ENCODE measurements around the gene IRF2. TPM values are rescaled to one million over a fixed set of nuclear protein-coding genes. Genes with fewer than 3 reads are reported as not detected.
A peak's percentile ranks its signal among the peaks of the same experiment; 100 is the strongest.

Gene IRF2
- total and polyA plus RNA-seq, 12 donors: 19.0 to 93.1 (median 52.3) TPM

GRCh38 chr4:184504385-184504784 lies 30.0 kb upstream of the IRF2 start:
- WGBS, 4 donors: 86 to 90% (median 87%) methylated on average over 8 to 11 of the region's 11 CpGs
- intact Hi-C loops (cut with DNase I): no loop called here
- Histone ChIP-seq H3K36me3 (replicated peaks in 1 of 2) (no peaks in the 10 kb centered on the region), H3K4me1 (replicated peaks in 1 of 2) (peaks cover 0 to 14% of the 10 kb centered on the region in 2 donors), H3K27me3 (no peaks in the 10 kb centered on the region), H3K9me3 (replicated peaks in 1 of 3) (no peaks in the 10 kb centered on the region), H3K27ac (no peak overlapping the region), H3K4me3 (no peak overlapping the region)
- TF ChIP-seq, protein P1, sequence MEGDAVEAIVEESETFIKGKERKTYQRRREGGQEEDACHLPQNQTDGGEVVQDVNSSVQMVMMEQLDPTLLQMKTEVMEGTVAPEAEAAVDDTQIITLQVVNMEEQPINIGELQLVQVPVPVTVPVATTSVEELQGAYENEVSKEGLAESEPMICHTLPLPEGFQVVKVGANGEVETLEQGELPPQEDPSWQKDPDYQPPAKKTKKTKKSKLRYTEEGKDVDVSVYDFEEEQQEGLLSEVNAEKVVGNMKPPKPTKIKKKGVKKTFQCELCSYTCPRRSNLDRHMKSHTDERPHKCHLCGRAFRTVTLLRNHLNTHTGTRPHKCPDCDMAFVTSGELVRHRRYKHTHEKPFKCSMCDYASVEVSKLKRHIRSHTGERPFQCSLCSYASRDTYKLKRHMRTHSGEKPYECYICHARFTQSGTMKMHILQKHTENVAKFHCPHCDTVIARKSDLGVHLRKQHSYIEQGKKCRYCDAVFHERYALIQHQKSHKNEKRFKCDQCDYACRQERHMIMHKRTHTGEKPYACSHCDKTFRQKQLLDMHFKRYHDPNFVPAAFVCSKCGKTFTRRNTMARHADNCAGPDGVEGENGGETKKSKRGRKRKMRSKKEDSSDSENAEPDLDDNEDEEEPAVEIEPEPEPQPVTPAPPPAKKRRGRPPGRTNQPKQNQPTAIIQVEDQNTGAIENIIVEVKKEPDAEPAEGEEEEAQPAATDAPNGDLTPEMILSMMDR (IDR thresholded peaks at IDR 0.05): no peak
- TF ChIP-seq POLR2A (IDR thresholded peaks at IDR 0.05): no peak
- no peak for DNase-seq

GRCh38 chr4:184503869-184504300 lies 29.5 kb upstream of the IRF2 start:
- Histone ChIP-seq H3K4me3 (no peak overlapping the region), H3K9me3 (replicated peaks in 1 of 3) (no peaks in the 10 kb centered on the region), H3K27ac (no peak overlapping the region), H3K4me1 (replicated peaks in 1 of 2) (peaks cover 0 to 14% of the 10 kb centered on the region in 2 donors), H3K27me3 (no peaks in the 10 kb centered on the region), H3K36me3 (replicated peaks in 1 of 2) (no peaks in the 10 kb centered on the region)
- DNase-seq: peak in 1 of 7 donors; percentile 60
- intact Hi-C loops (cut with DNase I): no loop called here
- TF ChIP-seq, protein P1 (IDR thresholded peaks at IDR 0.05): no peak
- TF ChIP-seq POLR2A (IDR thresholded peaks at IDR 0.05): no peak
- WGBS, 4 donors: 62 to 67% (median 67%) methylated on average over 8 of the region's 8 CpGs

DNA sequence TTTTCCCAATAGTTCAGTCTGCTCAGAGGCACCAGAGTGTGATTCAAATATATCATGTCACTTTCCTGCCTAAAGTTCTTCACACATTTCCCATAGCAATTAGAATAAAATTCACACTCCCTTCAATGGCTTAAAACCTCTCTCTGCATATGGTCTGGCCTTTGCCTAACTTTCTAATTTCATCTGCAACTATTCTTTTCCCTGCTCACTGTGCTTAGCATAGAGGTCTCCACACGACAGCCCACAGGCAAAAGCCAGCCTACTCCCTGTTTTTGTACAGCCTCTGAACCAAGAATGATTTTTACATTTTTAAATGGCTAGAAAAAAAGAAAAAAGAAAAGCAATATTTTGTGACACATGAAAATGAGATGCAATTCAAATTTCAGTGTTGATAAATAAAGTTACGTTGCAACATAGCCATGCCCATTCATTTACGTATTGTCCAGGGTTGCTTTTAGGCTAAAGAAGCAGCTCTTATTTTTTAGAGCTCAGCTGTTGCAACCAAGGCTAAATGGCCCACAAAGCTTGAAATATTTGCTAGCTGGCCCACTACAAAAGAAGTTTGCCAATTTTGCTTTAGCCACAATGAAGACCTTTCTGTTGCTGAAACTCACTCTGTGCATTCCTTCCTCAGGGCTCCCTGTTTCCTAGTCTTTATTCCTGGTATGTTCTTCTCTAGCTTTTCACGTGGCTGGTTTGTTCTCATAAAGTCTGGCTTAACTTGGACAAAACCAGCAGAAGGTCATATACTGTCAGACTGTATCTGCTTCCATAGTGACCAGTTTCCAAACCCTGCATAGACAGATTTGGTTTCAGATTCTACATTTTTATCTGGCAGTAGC lies 26.6 kb upstream of the IRF2 start:
- Histone ChIP-seq H3K27ac (no peak overlapping the region), H3K4me1 (replicated peaks in 1 of 2) (peaks cover 0 to 14% of the 10 kb centered on the region in 2 donors), H3K36me3 (replicated peaks in 1 of 2) (no peaks in the 10 kb centered on the region), H3K9me3 (replicated peaks in 1 of 3) (no peaks in the 10 kb centered on the region), H3K27me3 (no peaks in the 10 kb centered on the region), H3K4me3 (no peak overlapping the region)
- no peak for DNase-seq
- WGBS, 4 donors: 87 to 96% (median 92%) methylated on average over 4 of the region's 4 CpGs
- TF ChIP-seq POLR2A (IDR thresholded peaks at IDR 0.05): no peak
- TF ChIP-seq, protein P1 (IDR thresholded peaks at IDR 0.05): no peak
- intact Hi-C loops (cut with DNase I): no loop called here

DNA sequence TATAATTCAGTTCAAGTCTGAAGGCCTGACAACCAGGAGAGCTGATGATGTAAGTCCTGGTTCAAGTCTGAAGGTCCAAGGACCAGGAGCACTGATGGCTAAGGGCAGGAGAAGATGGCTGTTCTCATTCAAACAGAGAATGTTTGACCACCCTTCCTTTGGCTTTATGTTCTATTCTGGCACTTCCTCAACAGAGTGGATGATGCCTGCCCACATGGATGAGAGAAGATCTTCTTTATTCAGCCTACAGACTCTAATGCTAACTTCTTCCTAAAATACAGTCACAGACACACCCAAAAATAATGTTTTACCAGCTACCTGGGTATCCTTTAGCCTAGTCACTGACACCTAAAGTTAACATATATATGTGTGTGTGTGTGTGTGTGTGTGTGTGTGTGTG lies 25.6 kb upstream of the IRF2 start:
- intact Hi-C loops (cut with DNase I): no loop called here
- Histone ChIP-seq H3K36me3 (replicated peaks in 1 of 2) (no peaks in the 10 kb centered on the region), H3K27ac (no peak overlapping the region), H3K4me1 (replicated peaks in 1 of 2) (peaks cover 0 to 14% of the 10 kb centered on the region in 2 donors), H3K27me3 (no peaks in the 10 kb centered on the region), H3K9me3 (replicated peaks in 1 of 3) (no peaks in the 10 kb centered on the region), H3K4me3 (no peak overlapping the region)
- TF ChIP-seq, protein P1 (IDR thresholded peaks at IDR 0.05): no peak
- no peak for TF ChIP-seq POLR2A (IDR thresholded peaks at IDR 0.05)
- DNase-seq: no peak

Data from adrenal gland (tissue), 12 donors.